ENCODE results near the gene LYSMD4.

The LYSMD4 gene

DNA sequence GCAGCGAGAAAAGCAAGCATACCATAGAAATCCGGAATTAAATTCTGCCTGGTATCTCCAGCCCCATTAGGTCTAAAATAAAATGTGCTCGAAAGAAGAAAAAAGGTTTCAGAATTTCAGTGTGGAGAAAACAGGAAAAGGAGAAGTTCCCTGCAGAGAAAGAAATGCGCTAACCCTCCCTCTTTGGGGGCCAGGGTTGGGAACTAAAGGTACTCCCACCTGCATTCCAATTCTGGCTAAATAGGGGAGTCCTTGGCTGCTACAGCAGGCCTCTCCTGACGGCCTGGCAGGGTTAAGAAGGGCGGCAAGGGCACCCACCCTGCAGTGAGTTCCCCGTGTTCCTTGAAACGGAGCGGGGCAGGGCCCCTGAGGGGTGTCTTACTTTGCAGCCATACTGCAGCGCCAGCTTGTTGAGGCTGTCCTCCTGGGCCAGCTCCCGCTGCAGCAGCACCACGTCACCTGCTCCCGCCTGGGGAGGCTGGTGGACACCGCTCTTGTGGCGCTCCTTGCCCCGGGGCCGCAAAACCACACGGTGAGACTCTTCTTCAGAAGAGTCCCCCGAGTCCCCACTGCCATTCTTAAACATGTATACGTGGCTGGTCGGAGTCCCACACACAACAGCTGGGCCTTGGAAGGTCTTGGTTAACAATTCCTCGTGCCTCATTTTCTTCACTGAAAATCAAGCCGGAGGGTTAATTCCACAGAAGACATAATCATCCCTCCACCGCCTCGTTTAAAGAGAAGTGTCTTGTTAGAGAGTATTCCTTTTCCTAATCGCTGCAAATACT is 1.7 kb downstream of the LYSMD4 start:
- DNase-seq (ENCODE audit: low spot score) = no peak
- no peak for FAIRE-seq

DNA sequence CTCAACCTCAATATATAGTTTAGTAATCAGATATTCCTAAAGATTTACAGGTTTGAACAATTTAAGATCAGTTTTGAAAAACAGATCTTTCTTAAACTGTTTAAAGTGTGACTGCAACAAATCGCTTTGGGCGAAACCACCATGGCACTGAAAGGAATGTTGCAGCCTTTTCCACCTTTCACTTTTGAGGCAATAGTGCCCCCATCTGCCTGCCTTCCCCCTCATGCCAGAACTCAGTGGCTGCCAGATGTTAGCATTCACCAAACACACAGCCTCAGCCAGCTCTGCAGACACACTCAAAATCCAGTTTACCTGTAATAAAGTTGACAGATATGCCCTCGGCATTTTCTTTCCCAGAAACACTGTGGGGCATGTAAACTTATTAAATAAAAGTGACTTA is 3.3 kb downstream of the LYSMD4 start:
- FAIRE-seq (no peak), DNase-seq (ENCODE audit: low spot score) (peak; percentile 4)

GRCh38 chr15:99729327-99729726 is 3.9 kb downstream of the LYSMD4 start:
- no peak for FAIRE-seq
- no peak for DNase-seq (ENCODE audit: low spot score)

GRCh38 chr15:99728916-99729315 is 4.3 kb downstream of the LYSMD4 start:
- FAIRE-seq (no peak), DNase-seq (ENCODE audit: low spot score) (no peak)

- DNase-seq (ENCODE audit: low spot score) (no peak), FAIRE-seq (no peak)
Measured at GRCh38 chr15:99727733-99728132, 5.5 kb downstream of the LYSMD4 start.

GRCh38 chr15:99727330-99727729 is 5.9 kb downstream of the LYSMD4 start:
- no peak for FAIRE-seq

DNA sequence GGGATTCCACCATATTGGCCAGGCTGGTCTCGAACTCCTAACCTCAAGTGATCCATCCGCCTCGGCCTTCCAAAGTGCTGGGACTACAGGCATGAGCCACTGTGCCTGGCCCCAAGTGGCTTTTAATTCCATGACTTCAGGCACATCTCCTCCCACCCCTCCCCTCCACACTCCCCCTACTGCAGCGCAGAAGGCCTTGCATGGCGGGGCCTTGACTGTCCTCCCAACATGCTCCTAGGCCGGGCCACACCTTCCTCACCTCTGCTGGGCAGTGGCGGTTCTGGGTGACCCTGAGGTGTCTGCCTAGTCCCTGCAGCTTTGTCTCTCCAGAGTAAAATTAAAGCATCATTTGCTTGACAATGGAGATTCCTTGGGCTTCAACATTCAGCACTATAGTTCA is 6.9 kb downstream of the LYSMD4 start:
- DNase-seq (ENCODE audit: low spot score) (no peak), FAIRE-seq (no peak)

More at GRCh38 chr15:99727330-99727729, 5.9 kb downstream of the LYSMD4 start:
- DNase-seq (ENCODE audit: low spot score) = no peak

GRCh38 chr15:99722406-99722805 is 10.8 kb downstream of the LYSMD4 start:
- DNase-seq (ENCODE audit: low spot score) = no peak
- FAIRE-seq = no peak

GRCh38 chr15:99721896-99722295 is 11.3 kb downstream of the LYSMD4 start:
- FAIRE-seq (no peak), DNase-seq (ENCODE audit: low spot score) (no peak)

GRCh38 chr15:99721104-99721778 is 12.0 kb downstream of the LYSMD4 start:
- FAIRE-seq (no peak), DNase-seq (ENCODE audit: low spot score) (no peak)

DNA sequence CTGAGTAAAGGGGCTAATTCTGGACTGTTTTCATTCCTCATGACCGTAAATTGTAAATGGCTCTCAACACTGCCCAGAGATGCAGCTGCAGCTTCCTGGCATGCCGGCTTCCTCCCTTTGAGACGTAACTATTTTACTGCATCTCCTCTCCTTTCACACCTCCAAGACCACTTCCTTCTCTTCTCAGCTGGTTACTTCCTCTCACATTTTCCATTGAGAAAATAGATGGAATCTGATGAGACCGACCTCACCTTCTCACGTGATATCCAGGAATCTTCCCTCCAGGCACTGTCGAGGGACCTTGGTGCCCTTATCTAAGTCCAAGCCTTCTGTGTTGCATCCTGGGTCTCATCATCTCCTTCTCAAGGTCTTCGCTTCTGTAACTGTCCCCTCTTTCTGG is 12.7 kb downstream of the LYSMD4 start:
- FAIRE-seq = no peak
- DNase-seq (ENCODE audit: low spot score) = no peak

GRCh38 chr15:99719096-99719541 is 14.1 kb downstream of the LYSMD4 start:
- FAIRE-seq (peak; percentile 77), DNase-seq (ENCODE audit: low spot score) (peak; percentile 40)

DNA sequence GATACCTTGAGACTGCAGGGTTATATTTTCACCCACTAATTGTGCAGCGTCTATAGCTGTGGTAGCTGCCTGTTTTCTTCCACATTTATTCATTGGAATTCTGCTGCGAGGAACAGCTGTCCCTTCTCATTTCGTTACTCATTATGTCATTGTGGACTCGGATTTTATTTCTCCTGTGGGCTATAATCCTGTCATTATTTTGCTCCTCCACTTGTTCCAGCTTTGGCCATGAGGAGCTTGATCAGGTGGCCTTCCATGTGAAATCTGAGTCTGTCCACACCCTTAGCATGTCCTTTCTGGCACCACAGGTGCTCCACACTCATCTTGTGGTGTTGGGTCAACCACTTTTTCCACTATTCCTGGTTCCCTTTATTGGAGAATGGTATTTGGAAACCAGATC is 14.8 kb downstream of the LYSMD4 start:
- no peak for DNase-seq (ENCODE audit: low spot score)
- FAIRE-seq = no peak

DNA sequence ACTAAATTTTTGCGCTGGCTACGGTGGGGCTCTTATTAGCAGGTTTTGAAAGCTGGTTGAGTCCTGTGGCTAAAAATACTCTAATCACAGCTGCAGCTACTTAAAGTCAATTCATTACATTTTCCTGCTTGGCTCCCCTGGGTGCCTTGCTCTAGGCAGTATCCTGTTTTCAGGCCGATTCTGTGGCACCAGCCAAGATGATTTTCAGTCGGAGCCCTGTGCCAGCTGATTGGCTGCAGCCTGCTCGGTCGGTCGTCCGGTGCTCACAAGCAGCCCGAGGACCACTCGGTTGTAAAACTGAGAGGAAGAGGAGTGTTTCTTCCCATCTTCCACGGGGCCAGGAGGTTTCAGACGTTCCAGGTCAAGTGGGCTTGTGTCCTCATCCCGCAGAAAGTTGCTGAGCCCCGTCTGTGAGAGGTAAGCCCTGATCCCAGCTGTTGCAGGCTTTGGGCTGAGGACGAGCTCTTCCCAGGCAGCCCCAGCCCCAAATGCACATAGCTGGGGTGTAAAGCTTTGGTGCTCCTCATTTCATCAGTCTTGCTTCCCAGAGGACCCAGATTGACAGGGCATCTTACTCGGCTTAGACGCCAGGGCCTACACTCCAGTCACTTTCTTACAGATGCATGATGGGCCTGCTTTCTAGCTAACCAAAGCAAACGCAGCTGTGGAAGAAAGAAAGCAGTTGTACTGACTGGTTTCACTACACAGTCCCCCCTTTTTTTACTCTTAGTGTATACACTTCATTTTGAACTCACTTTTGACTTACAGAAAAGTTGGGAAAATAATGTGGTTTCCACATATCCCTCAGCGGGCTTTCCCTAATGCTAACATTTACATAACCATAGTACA is 15.9 kb downstream of the LYSMD4 start:
- FAIRE-seq = no peak
- DNase-seq (ENCODE audit: low spot score) = no peak

DNA sequence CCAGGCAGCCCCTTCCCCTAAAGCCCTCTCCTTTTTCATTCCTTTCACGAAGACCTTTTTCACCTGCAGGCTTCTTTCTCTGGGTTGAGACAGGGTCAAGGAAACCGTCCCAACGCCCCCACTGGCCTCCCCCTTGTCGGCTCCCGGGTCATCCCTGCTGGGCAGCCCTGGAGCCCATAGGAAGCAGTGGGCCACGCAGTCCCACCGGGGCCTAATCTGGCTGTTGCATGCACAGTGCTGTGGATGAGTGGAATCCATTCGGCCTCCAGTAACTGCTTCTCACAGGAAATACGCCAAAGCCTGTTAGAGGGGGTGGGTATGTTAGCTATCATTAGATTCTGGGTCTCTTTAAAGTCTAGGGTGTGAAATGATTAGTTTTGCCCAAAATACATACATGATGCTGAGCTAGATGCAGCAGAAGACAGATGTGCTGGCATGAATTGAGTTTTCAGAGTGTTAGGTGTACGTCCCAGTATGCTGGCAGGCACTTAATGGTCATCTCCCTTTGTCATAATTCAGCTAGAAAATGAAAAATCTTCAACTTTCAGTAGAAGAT is 16.6 kb downstream of the LYSMD4 start:
- DNase-seq (ENCODE audit: low spot score) (no peak), FAIRE-seq (no peak)

GRCh38 chr15:99712415-99712814 is 20.8 kb downstream of the LYSMD4 start:
- no peak for FAIRE-seq
- no peak for DNase-seq (ENCODE audit: low spot score)

GRCh38 chr15:99711625-99712024 is 21.6 kb downstream of the LYSMD4 start:
- no peak for FAIRE-seq

DNA sequence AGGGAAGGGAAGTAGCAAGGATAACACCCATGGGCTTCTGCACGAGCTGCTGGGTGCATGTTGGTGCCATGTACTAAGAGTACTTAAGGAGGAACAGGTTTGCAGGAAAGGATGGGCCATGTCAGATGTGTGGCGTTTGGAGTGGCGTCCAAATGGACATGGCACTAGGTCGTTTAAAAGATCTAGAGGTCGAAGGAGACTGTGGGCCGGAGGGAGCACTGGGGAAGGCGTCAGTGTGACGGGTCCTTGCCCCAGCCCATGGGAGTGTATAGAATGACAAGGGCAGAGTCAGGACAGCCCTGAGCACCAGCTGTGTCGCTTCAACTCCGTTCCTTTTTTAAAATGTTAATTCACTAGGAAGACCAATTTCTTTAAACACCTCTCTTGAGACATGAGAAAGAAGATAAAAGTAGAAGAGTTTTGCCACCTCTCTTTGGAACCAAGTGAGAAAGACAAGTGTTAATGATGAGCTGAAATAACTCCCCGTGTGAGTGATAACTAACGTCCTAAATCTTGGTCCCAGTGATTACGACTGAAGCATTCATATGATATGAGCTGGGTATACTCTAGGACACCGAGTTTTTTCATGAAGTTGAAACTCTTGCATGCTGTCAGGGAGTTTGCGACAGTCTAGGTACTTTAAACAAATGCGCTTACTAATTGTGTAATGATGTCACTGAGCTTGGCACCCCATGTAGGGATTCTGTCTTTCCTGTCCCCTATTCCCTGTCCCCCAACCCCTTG is 23.8 kb downstream of the LYSMD4 start:
- FAIRE-seq (no peak), DNase-seq (ENCODE audit: low spot score) (no peak)

More at GRCh38 chr15:99711625-99712024, 21.6 kb downstream of the LYSMD4 start:
- DNase-seq (ENCODE audit: low spot score) = no peak

DNA sequence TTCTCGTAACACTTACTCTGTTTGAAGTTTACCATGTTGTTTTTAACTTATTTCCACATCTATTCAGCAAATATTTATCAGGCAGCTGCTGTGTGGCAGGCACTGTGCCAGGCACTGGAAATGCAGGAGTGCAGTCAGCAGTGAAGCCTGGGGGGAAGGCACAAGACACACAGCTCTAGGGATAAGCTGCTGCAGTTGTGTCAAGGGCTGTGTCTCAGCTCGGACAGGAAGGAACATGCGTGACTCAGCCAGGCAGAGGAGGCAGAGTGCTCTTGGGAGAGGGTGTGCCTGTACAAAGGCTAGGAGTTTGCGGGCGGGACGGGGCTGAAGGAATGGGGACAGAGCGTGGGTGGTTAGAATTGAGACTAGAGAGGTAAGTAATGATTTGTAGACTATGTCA is 24.7 kb downstream of the LYSMD4 start:
- FAIRE-seq (peak; percentile 81), DNase-seq (ENCODE audit: low spot score) (peak; percentile 80)

DNA sequence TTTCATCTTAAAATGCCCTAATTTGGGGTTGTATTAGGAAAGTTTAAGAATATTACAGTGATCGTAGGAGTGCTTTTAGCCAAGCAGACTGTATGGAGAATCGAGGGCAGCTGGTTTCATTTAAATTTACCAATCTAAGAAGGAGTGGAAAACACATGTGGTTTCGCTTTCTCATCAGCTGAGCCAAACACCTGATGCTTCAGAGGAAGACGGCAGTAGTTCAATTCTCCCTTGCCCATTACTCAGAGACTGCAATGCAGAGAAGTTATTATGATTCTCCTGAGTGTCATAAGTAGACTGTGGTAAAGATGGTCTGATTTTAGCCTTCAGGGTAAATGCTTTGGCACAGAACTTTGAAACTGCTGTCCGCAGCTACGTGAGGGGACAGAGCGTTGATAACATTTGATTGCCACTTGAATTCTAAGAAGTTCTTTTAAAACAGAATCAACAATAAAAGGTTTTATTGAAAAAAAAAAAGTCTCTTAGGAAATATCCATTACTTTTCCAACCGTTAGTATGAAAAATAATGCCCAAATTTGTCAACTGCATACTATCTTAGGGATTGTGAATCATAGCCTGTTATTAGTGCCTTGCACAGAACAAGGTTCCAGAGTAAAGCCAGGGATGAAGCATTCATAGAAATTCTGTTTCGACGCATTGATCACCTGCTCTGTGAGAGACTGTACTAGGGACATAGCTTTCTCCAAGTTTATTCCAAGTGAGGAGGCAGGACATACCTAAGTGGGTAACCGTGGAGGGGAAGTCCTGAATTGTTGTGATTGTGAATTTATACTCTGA is 25.6 kb downstream of the LYSMD4 start:
- FAIRE-seq = no peak
- DNase-seq (ENCODE audit: low spot score) = no peak
